Stimulated activated CD4-positive, alpha-beta T cell treated with anti-CD3 and anti-CD28 coated beads, TNF-alpha, amount 100 ng/mL, for 4 hours (primary cell): Measurements from ENCODE around the gene ATG9B.
"Not testable (repeated sequence)": the region's sequence is repeated elsewhere in the genome, so short reads cannot be mapped to it uniquely, and the experiment has no call there.

ENCODE experiments used
- DNase-seq, 3 experiments: peaks; one replicate each; pipeline ENCODE4 v3.0.0-alpha.2; 2020; ENCODE audit warnings: low read depth in 3 of 3

ATG9B gene

DNA sequence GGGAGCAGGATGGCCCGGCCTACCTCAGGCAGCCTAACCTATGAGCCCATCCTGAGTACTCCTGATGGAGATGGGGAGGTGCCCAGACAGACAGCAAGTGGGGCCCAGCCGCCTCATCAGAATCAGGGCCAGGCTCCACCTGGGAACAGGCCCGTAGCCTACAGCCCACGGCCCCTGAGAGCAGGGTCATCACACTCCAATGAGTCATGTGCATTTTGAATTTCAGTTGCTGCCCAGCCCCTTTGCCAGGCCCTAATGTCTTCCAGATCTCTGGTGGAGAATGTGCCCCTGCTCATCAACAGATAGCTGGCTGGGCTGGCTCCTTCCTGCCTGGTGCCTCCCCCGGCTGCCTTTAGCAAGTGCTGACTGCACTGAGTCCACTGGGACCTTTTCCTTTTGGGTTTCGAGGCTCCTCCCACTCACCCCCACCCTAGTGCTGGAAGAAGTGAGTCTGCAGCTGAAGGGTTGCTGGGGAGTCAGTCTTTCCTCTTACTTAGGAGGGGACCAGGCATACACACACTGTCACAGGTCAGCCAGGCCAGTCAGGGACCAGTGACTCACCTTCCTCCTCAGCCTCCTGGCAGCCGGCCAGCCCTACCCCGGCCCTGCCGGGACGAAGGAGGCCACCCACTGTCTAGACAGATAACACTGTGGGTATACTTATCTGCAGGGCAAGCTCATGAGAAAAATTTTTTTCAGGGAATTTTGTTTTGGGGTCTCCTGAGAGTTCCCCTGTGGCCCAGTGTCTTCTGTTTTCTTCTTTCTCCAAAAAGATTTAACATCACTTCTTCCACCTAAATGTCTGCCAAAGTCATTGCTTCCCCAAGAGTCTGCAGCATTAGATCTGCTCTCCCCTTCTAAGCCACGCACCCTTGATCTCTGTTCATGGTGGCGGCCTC, 14.9 kb upstream of the ATG9B start:
- peak; percentile 52 to 63 (median 60) for DNase-seq

DNA sequence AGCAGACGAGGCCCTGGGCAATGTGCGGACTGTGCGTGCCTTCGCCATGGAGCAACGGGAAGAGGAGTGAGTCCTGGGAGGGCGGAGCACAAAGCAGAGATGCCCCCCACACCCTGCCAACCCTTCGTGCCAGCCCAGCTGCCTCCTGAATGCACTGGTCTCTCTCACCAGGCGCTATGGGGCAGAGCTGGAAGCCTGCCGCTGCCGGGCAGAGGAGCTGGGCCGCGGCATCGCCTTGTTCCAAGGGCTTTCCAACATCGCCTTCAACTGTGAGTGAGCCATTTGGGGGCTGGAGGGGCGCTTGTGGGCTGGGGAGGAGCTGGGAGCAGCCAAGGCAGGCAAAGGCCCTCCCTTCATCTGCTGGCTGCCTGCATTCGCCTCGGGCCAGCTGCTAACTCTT, 11.6 kb upstream of the ATG9B start:
- DNase-seq: no peak

DNA sequence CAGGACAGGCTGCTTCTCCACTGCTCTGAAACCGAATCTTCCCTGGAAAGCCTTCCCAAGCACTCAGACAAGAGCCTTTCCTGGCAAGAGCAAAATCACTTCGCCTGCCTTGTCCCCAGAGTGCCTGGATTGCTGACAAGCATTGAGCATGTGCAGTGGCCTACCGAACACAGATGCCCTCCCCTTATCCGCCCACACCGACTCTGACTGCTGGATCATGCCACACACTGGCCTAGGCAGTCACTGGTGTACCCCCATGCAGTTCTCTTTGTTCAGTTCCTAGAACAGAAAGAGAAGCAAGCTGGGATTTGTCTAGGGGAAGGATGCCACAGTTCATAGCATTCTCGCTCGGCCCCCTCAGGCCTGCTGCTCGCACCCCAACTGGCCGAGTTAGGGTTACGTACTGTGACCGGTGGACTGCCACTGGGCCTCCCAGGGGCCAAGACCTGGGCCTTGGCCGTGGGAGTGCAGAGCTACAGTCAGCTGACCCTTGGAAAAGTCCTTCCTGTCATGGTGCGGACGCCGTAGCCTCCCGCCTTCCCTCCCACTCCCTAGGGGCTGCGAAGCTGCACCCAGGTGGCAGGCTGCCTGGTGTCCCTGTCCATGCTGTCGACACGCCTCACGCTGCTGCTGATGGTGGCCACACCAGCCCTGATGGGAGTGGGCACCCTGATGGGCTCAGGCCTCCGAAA, 10.9 kb upstream of the ATG9B start:
- no peak for DNase-seq

- DNase-seq: no peak
Measured at GRCh38 chr7:151034312-151035025, 10.2 kb upstream of the ATG9B start.

GRCh38 chr7:151033864-151034249, 9.6 kb upstream of the ATG9B start:
- DNase-seq: no peak

DNA sequence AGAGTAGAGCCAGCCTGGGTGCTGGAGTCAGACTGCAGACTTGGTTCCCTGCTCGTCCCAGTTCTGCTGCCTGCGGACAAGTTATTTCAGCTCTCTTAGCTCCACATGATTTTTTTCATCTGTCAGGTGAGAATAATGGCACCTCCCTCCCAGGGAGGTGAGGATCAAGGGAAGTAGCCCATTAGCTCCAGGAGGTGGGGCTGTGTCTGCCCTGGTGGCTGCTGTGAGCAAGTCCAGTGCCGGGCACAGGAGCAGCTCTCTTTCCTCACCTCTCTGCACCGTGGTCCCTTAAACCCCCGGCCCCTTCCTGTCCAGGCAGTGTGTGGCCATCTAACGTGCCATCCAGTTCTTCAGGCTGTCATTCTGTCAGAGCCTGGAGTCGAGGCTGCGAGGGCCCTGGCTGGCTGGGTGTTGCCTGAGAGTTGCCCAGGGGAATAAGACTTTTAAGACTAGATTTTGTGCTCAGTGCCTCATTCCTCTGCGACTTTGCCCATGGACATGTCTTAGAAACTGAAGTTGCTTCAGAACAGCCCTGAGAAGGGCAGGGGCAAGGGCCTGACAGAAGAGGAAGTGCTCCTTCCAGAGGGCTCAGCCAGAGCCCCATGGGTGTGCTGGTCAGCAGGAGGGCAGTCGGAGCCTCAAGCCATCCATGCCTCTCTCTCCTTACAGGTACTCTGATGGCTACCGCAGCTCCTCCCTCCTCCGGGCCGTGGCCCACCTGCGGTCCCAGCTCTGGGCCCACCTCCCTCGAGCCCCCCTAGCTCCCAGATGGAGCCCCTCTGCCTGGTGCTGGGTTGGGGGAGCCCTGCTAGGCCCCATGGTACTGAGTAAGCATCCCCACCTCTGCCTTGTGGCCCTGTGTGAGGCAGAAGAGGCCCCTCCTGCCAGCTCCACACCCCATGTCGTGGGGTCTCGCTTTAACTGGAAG, 8.9 kb upstream of the ATG9B start:
- no peak for DNase-seq

DNA sequence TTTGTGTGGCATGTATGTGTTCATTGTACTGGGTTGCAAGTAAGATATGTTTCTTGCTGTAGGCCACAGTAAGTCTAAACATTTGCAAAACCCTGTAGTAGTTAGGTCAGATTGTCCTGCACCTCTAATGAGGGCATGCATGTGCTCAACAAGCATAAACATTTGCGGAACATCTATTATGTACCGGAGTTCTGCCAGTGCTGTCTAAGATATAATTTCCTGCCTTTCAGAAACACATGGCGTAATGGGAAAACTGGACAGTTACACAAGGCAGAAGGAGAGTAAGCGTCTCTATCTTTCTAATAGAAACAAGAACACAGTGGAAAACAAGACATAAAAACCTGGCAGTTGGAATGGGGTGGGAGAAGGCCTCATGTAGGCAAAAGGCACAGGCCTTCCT, 6.7 kb upstream of the ATG9B start:
- DNase-seq: no peak

- DNase-seq: no peak
Measured at GRCh38 chr7:151028948-151029501, 4.7 kb upstream of the ATG9B start.

DNA sequence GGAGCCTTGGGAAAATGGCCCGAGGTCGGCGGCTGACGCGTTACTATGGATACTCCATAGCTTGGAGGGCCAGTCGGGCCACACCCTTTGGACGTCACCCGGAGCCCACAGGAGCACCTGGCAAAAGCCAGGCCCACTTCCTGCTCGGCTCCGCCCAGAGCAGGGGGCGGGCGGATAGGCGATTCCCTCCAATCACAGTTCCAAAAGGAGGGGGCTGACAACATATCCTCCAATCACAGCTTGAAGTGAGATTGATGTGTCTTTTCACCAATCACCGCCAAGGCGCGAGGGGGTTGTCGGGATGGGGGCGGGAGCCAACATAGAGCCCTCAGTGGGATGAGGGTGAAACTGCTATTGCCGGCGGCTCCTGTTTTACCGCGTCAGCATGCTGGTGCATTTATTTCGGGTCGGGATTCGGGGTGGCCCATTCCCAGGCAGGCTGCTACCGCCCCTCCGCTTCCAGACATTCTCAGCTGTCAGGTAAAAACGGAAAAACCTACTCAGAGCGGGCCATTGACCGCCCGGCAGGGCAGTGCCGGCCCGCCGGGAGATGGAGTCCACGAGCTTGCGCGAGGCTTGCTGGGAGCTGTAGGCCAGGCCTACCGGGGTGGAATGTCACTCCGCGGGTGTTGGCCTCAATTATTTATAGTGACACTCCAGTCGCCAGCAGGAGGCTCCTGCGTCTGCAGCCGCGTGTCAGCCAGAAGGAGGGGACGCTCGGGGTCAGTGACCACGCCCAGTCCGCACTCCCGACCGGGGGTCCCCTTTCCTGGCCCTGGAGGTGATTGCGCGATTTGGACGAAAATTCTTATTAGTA, 4.0 kb upstream of the ATG9B start, which contains the start of gene ABCB8:
Gene ABCB8 (plus strand): TSS at position 320 of the 817 bp plus-strand sequence. CDS start 66 bp downstream, at position 386.
- peak; percentile 87 to 97 (median 97) for DNase-seq

GRCh38 chr7:151027728-151028130, 3.4 kb upstream of the ATG9B start:
- DNase-seq: not testable (repeated sequence)

DNA sequence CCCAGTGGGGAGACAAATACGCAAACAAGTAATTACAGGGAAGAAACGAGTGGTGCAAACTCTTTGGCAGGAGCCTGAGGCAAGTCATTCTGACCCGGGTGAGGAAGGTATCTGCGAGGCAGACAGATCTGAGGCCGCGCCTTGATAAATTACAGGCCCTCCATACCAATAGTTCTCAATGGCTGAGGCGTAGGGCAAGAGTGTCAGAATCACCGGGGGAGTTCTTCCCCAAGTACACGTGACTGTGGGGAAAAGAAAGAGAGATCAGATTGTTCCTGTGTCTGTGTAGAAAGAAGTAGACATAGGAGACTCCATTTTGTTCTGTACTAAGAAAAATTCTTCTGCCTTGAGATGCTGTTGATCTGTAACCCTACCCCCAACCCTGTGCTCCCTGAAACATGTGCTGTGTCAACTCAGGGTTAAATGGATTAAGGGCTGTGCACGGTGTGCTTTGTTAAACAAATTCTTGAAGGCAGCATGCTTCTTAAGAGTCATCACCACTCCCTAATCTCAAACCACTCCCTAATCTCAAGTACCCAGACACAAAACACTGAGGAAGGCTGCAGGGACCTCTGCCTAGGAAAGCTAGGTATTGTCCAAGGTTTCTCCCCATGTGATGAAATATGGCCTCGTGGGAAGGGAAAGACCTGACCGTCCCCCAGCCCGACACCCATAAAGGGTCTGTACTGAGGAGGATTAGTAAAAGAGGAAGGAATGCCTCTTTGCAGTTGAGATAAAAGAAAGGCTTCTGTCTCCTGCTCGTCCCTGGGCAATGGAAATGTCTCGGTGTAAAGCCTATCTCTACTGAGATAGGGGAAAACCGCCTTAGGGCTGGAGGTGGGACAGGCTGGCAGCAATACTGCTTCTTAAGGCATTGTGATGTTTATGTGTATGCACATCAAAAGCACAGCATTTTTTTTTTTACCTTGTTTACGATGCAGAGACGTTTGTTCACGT, 2.8 kb upstream of the ATG9B start:
- DNase-seq: not testable (repeated sequence)

DNA sequence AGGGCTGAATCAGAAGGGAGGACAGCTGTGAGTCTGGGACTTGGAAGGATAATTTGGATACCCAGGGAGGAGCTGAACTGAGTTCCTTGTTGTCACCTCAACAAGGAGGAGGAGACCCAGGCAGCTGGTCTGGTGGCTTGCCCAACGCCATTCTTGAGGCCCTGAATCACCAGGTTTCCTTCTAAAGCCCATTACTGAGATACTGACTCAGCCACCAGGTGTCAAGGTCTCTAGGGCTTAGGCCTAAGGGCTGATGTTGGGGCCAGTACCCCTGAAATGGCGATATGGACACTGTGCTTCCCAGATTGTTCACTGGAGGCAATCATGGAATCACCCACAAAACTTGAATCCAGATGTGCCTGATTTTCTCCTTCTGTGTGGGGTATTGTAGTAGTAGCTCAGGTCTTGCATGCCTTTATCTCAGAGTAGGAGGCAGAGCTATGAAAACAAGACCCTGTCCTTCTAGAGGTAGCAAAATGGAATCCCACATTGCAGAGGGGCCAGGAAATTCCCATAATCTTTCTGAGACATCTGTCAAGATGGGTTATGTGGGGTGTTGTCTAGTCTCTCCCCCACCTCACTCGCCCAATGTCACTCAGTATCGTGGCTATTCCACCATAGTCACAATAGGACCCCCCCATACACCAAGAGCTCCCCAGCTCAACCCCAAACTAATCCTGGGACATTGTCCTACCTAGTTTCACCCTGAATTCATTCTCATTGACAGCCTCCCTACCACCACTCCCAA, 1.8 kb upstream of the ATG9B start:
- no peak for DNase-seq

- DNase-seq: no peak
Measured at GRCh38 chr7:151023232-151023631, 1.1 kb downstream of the ATG9B start.

DNA sequence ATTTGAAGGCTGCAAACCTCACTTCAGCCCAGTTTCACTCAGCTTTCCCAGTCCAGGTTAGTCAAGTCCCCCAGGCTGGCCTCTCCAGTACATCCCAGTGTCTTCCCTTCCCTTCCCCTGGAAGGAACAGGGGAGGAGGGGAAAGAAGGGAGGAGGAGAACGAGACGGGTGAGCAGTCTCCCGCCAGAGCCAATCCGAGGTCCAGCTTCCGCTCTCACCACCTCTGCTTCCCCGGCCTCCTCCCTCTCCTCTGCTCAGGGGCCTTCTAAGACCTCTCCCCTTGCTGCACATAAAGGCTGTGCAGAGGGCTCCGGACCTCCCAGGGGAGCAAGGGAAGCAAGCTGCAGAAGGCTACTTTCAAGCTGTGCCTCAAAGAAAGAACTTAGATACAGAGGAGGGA, 4.1 kb downstream of the ATG9B start:
- DNase-seq: no peak

GRCh38 chr7:151019130-151019447, 5.2 kb downstream of the ATG9B start:
- no peak for DNase-seq

DNA sequence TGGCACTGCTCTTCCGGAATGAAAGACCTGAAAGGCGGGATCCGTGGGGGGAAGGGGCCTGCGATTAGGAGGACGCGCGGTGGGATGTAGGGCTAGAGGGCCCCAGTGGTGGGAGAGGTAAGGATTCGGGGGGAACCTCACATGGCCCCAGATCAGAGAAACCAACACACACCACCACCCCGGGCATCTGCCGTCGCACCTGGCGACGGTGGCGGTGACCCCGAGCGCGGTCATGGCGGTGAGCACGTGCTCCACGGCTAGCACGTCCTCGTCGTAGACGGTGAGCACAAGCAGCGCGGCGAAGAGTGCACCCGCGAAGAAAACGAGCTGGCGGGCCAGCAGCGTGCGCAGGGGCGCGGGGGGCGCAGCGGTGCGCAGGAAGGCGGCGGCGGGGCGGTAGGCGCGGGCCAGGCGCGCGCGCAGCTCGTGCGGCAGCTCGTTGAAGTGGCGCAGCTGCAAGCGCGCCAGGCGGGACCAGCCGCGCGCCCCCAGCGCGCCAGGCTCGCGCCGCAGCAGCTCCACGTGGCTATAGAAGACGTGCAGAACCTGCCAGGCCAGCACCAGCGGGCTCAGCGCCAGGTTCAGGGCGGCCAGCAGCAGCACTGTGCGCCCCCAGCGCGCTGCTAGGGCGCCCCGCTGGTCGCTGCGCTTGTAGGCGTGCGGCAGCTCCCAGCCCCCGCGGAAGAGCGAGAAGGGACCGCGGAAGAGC, 5.7 kb downstream of the ATG9B start:
- no peak for DNase-seq

- DNase-seq: peak; percentile 60 to 77 (median 68)
Measured at GRCh38 chr7:151017953-151018420, 6.3 kb downstream of the ATG9B start.
